Measurements from ENCODE around the gene RBM33.

Gene RBM33

GRCh38 chr7:155762655-155763054 is 118.2 kb downstream of the RBM33 start:
- H3K4me3 Mint-ChIP-seq: no peak overlapping the region
- no peak for DNase-seq
- peak overlapping the region; percentile 59 for H3K27ac Mint-ChIP-seq
- peaks cover 71% of the 10 kb centered on the region for H3K36me3 Mint-ChIP-seq (ENCODE audit: low read depth)
- TF ChIP-seq CTCF (IDR thresholded peaks at IDR 0.05): no peak
- H3K27me3 Mint-ChIP-seq (ENCODE audit: low read depth, poor library complexity): peaks cover under 1% of the 10 kb centered on the region
- H3K9me3 Mint-ChIP-seq: peaks cover 21% of the 10 kb centered on the region
- H3K4me1 Mint-ChIP-seq: peaks cover 27% of the 10 kb centered on the region

DNA sequence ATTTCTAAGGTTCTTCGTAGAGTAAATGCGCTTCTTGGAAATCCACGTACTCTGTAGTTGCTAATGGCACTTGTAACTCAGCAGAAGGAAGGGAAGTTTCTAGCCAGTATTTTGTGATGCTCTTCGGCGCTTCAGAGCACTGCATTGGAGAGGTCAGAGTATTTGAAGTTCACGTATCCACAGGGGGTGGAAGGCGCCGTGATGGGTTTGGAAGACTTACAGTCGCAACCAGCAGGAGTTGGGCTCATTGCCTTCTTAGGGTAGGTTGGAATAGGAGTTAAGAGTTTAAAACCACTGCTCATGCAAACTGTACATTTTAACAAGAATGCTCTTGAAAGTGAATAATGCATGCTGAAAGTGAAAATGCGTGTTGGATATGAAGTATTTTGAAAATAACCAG is 118.7 kb downstream of the RBM33 start:
- TF ChIP-seq CTCF (IDR thresholded peaks at IDR 0.05): no peak
- Mint-ChIP-seq H3K27ac (no peak overlapping the region), H3K9me3 (peaks cover 21% of the 10 kb centered on the region), H3K36me3 (ENCODE audit: low read depth) (peaks cover 68% of the 10 kb centered on the region), H3K4me3 (no peak overlapping the region), H3K27me3 (ENCODE audit: low read depth, poor library complexity) (no peaks in the 10 kb centered on the region), H3K4me1 (peaks cover 27% of the 10 kb centered on the region)
- no peak for DNase-seq

GRCh38 chr7:155763691-155764437 is 119.4 kb downstream of the RBM33 start:
- no peaks in the 10 kb centered on the region for H3K27me3 Mint-ChIP-seq (ENCODE audit: low read depth, poor library complexity)
- no peak for TF ChIP-seq CTCF (IDR thresholded peaks at IDR 0.05)
- no peak for DNase-seq
- peaks cover 64% of the 10 kb centered on the region for H3K36me3 Mint-ChIP-seq (ENCODE audit: low read depth)
- H3K4me3 Mint-ChIP-seq: no peak overlapping the region
- H3K9me3 Mint-ChIP-seq: peaks cover 19% of the 10 kb centered on the region
- H3K4me1 Mint-ChIP-seq: peaks cover 27% of the 10 kb centered on the region
- H3K27ac Mint-ChIP-seq: peak overlapping the region; percentile 99

- Mint-ChIP-seq H3K9me3 (peaks cover 18% of the 10 kb centered on the region), H3K4me3 (no peak overlapping the region), H3K36me3 (ENCODE audit: low read depth) (peaks cover 63% of the 10 kb centered on the region), H3K27me3 (ENCODE audit: low read depth, poor library complexity) (no peaks in the 10 kb centered on the region), H3K27ac (peak overlapping the region; percentile 99), H3K4me1 (peaks cover 27% of the 10 kb centered on the region)
- DNase-seq: no peak
- TF ChIP-seq CTCF (IDR thresholded peaks at IDR 0.05): no peak
Measured at GRCh38 chr7:155764438-155764793, 120.0 kb downstream of the RBM33 start.

- no peak overlapping the region for H3K27ac Mint-ChIP-seq
- H3K4me3 Mint-ChIP-seq: no peak overlapping the region
- peaks cover 9% of the 10 kb centered on the region for H3K9me3 Mint-ChIP-seq
- no peak for DNase-seq
- peaks cover 27% of the 10 kb centered on the region for H3K4me1 Mint-ChIP-seq
- TF ChIP-seq CTCF (IDR thresholded peaks at IDR 0.05): no peak
- H3K36me3 Mint-ChIP-seq (ENCODE audit: low read depth): peaks cover 58% of the 10 kb centered on the region
- H3K27me3 Mint-ChIP-seq (ENCODE audit: low read depth, poor library complexity): no peaks in the 10 kb centered on the region
Measured at GRCh38 chr7:155765458-155765857, 121.0 kb downstream of the RBM33 start.

DNA sequence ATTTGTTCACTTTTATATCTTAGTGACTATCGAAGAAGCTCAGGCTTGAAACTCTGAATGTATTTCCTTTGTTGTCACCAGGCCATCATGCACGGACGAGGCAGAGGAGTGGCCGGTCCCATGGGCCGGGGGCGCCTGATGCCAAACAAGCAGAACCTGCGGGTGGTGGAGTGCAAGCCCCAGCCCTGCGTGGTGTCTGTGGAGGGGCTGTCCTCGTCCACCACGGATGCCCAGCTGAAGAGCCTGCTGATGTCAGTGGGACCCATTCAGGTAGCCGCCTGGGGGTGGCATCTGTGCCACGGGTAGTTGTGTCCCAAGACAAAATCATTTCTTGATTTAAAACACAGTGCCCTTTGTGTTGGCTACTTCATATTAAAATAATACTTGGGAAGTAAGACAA is 121.9 kb downstream of the RBM33 start:
- H3K4me1 Mint-ChIP-seq: peaks cover 27% of the 10 kb centered on the region
- DNase-seq: no peak
- TF ChIP-seq CTCF (IDR thresholded peaks at IDR 0.05): no peak
- peaks cover 5% of the 10 kb centered on the region for H3K9me3 Mint-ChIP-seq
- no peak overlapping the region for H3K4me3 Mint-ChIP-seq
- peaks cover 54% of the 10 kb centered on the region for H3K36me3 Mint-ChIP-seq (ENCODE audit: low read depth)
- no peak overlapping the region for H3K27ac Mint-ChIP-seq
- H3K27me3 Mint-ChIP-seq (ENCODE audit: low read depth, poor library complexity): no peaks in the 10 kb centered on the region

All from nephron progenitor cell (in vitro differentiated cells).